Liver (tissue), 9 donors: Measurements from ENCODE around the gene ALCAM. TPM values are rescaled to one million over a fixed set of nuclear protein-coding genes. Genes with fewer than 3 reads are reported as not detected.

Experiments used
- DNase-seq: peaks from one replicate; pipeline ENCODE4 v3.0.0-alpha.2; 2017; ENCODE audit warnings: low spot score
- H3K27ac ChIP-seq, 2 donors: one replicate each; pipeline ENCODE4 v1.7.0; 2013; ENCODE audit warnings: inconsistent platforms in 2 of 2, low read length in 2 of 2, control low read depth in 1 of 2, low read depth in 1 of 2, mild to moderate bottlenecking in 1 of 2
- H3K27me3 ChIP-seq, 4 donors: one replicate each; pipeline versions ENCODE4 v1.6.1 to v1.7.0; 2013; ENCODE audit warnings: low read length in 3 of 4, inconsistent platforms in 1 of 4, mild to moderate bottlenecking in 1 of 4, moderate library complexity in 1 of 4; ENCODE audit not compliant: control insufficient read depth in 4 of 4, insufficient read depth in 4 of 4
- H3K36me3 ChIP-seq, 4 donors: one replicate each; pipeline versions ENCODE4 v1.6.1 to v1.7.0; 2013; ENCODE audit warnings: low read length in 3 of 4, mild to moderate bottlenecking in 3 of 4, low read depth in 1 of 4, moderate library complexity in 1 of 4; ENCODE audit not compliant: control insufficient read depth in 4 of 4, insufficient read depth in 3 of 4
- H3K4me1 ChIP-seq, 4 donors: one replicate each; pipeline versions ENCODE4 v1.6.1 to v1.7.0; 2013; ENCODE audit warnings: low read length in 3 of 4, mild to moderate bottlenecking in 3 of 4, moderate library complexity in 1 of 4; ENCODE audit not compliant: control insufficient read depth in 4 of 4, insufficient read depth in 4 of 4
- H3K4me3 ChIP-seq, 3 donors: one replicate each; pipeline versions ENCODE4 v1.6.1 to v1.7.0; 2013; ENCODE audit warnings: low read length in 3 of 3, control low read depth in 1 of 3, low read depth in 1 of 3, mild to moderate bottlenecking in 1 of 3
- H3K9ac ChIP-seq, 2 donors: one replicate each; pipeline ENCODE4 v1.7.0; 2013; ENCODE audit warnings: low read length in 2 of 2, mild to moderate bottlenecking in 2 of 2, moderate library complexity in 2 of 2, control low read depth in 1 of 2, low read depth in 1 of 2
- H3K9me3 ChIP-seq, 4 donors: one replicate each; pipeline versions ENCODE4 v1.6.1 to v1.7.0; 2013; ENCODE audit warnings: low read length in 3 of 4; ENCODE audit not compliant: control insufficient read depth in 4 of 4
- ATF3 ChIP-seq: IDR thresholded peaks from 2 replicates; pipeline ENCODE4 v1.6.1; 2016; ENCODE audit warnings: antibody characterized with exemption
- CTCF ChIP-seq: fragments of 150-350 bp; IDR thresholded peaks from 2 replicates; pipeline ENCODE4 v1.5.1; 2017; ENCODE audit warnings: improper control_type of control experiment, low read depth, low read length; ENCODE audit not compliant: missing input control
- EGR1 ChIP-seq, 2 donors: IDR thresholded peaks; 2 replicates each; pipeline ENCODE4 v1.6.1; 2016 to 2018; ENCODE audit warnings: antibody characterized with exemption in 2 of 2, low read depth in 2 of 2
- FOXA1 ChIP-seq: IDR thresholded peaks from 2 replicates; pipeline ENCODE4 v1.6.1; 2016; ENCODE audit warnings: antibody characterized with exemption
- HNF4G ChIP-seq: IDR thresholded peaks from 2 replicates; pipeline ENCODE4 v1.6.1; 2016; ENCODE audit warnings: antibody characterized with exemption
- JUND ChIP-seq, 2 donors: IDR thresholded peaks; 2 replicates each; pipeline ENCODE4 v1.6.1; 2016; ENCODE audit warnings: antibody characterized with exemption in 2 of 2
- MAX ChIP-seq: IDR thresholded peaks from 2 replicates; pipeline ENCODE4 v1.6.1; 2016; ENCODE audit warnings: antibody characterized with exemption
- NR2F2 ChIP-seq: IDR thresholded peaks from 2 replicates; pipeline ENCODE4 v1.6.1; 2016; ENCODE audit warnings: antibody characterized with exemption
- RAD21 ChIP-seq, 2 donors: IDR thresholded peaks; 2 replicates each; pipeline ENCODE4 v1.6.1; 2016; ENCODE audit warnings: antibody characterized with exemption in 2 of 2, mild to moderate bottlenecking in 2 of 2
- REST ChIP-seq: IDR thresholded peaks from 2 replicates; pipeline ENCODE4 v1.6.1; 2016; ENCODE audit warnings: antibody characterized with exemption, mild to moderate bottlenecking
- RXRA ChIP-seq, 2 donors: IDR thresholded peaks; 2 replicates each; pipeline ENCODE4 v1.6.1; 2017 to 2018; ENCODE audit warnings: antibody characterized with exemption in 2 of 2, mild to moderate bottlenecking in 1 of 2
- TAF1 ChIP-seq: conservative IDR thresholded peaks from 2 replicates; pipeline ENCODE4 v1.6.1; 2016; ENCODE audit warnings: antibody characterized with exemption, mild to moderate bottlenecking
- YY1 ChIP-seq: IDR thresholded peaks from 2 replicates; pipeline ENCODE4 v1.6.1; 2016; ENCODE audit warnings: antibody characterized with exemption, mild to moderate bottlenecking
- ZBTB33 ChIP-seq: IDR thresholded peaks from 2 replicates; pipeline ENCODE4 v1.6.1; 2016; ENCODE audit warnings: antibody characterized with exemption
- WGBS: extraction: QIAGEN DNeasy Blood & Tissue Kit; methylation state at CpG from one replicate; pipeline ENCODE4 v1.1.7; 2013; 5-methylcytosine and 5-hydroxymethylcytosine counted together
- polyA plus RNA-seq, 2 donors: library from polyadenylated mRNA; stranded (reverse) in 1 of 2; unstranded in 1 of 2; fragments of 200-250 nt in 1 of 2; fragments of >200 nt in 1 of 2; fragmentation: Nextera tagmentation in 1 of 2; extraction: Ambion mirVana in 1 of 2; gene quantifications; one replicate each; pipeline versions ENCODE4 v1.2.1 to v1.2.3, GENCODE V29; 2013 to 2015
- total RNA-seq, 2 donors: library from RNA; depleted of rRNA; stranded (reverse); fragments of >200 nt; gene quantifications; one replicate each; pipeline ENCODE4 v1.2.3, GENCODE V29; 2014
- donor health status: healthy.
- donor health status: healthy.
- donor health status: healthy.
- donor health status: healthy.
- donor health status: healthy.

Gene ALCAM
- total and polyA plus RNA-seq, 4 donors, result 14.2 to 62.0 (median 32.3) TPM

GRCh38 chr3:105399062-105399461 is 32.4 kb downstream of the ALCAM start:
- TF ChIP-seq REST, result no peak
- no peak for TF ChIP-seq RAD21 (IDR thresholded peaks at IDR 0.05)
- TF ChIP-seq CTCF, result no peak
- TF ChIP-seq NR2F2, result no peak
- TF ChIP-seq MAX, result no peak
- TF ChIP-seq ATF3, result no peak
- no peak for TF ChIP-seq ZBTB33
- TF ChIP-seq RXRA (IDR thresholded peaks at IDR 0.05), result no peak
- no peak for TF ChIP-seq HNF4G
- no peak for TF ChIP-seq TAF1
- TF ChIP-seq YY1, result no peak
- no peak for TF ChIP-seq EGR1 (IDR thresholded peaks at IDR 0.05; ENCODE audit: low read depth in 2 of 2)
- no peak for TF ChIP-seq FOXA1

GRCh38 chr3:105399611-105400010 is 32.9 kb downstream of the ALCAM start:
- no peak for TF ChIP-seq FOXA1
- TF ChIP-seq JUND (IDR thresholded peaks at IDR 0.05), result no peak
- H3K27ac ChIP-seq, result no peak overlapping the region
- no peaks in the 10 kb centered on the region for H3K36me3 ChIP-seq
- H3K4me1 ChIP-seq, result peaks cover 1 to 13% (median 4%) of the 10 kb centered on the region in 4 donors
- no peak for DNase-seq
- no peak overlapping the region for H3K9ac ChIP-seq
- no peaks in the 10 kb centered on the region for H3K27me3 ChIP-seq
- no peaks in the 10 kb centered on the region for H3K9me3 ChIP-seq
- 95% methylated on average over 1 of the region's 1 CpG for WGBS
- no peak overlapping the region for H3K4me3 ChIP-seq

More at GRCh38 chr3:105399062-105399461, 32.4 kb downstream of the ALCAM start:
- no peak overlapping the region for H3K27ac ChIP-seq
- WGBS, result 34% methylated on average over 1 of the region's 1 CpG
- peaks cover 1 to 13% (median 4%) of the 10 kb centered on the region in 4 donors for H3K4me1 ChIP-seq
- H3K36me3 ChIP-seq, result no peaks in the 10 kb centered on the region
- no peaks in the 10 kb centered on the region for H3K27me3 ChIP-seq
- no peak overlapping the region for H3K4me3 ChIP-seq
- DNase-seq, result no peak
- no peak overlapping the region for H3K9ac ChIP-seq
- H3K9me3 ChIP-seq, result no peaks in the 10 kb centered on the region
